Neural progenitor cell (in vitro differentiated cells): ENCODE data around the gene FCAMR. TPM values are rescaled to one million over a fixed set of nuclear protein-coding genes. Genes with fewer than 3 reads are reported as not detected.
"Not testable (repeated sequence)": the region's sequence is repeated elsewhere in the genome, so short reads cannot be mapped to it uniquely, and the experiment has no call there.

Experiments
- DNase-seq: peaks from one replicate; pipeline ENCODE4 v3.0.0-alpha.2; 2016; ENCODE audit warnings: low spot score
- H2AFZ ChIP-seq: fragments of 200-600 bp; sonication (generic); replicated peaks from 2 replicates; pipeline ENCODE4 v1.6.1; 2016; ENCODE audit warnings: antibody characterized with exemption
- H3F3A ChIP-seq: fragments of 200-600 bp; sonication (generic); 2 replicates; pipeline ENCODE4 v1.6.1; 2016; ENCODE audit warnings: antibody characterized with exemption, low read depth
- H3K27ac ChIP-seq: fragments of 200-600 bp; sonication (generic); 2 replicates; pipeline ENCODE4 v1.5.1; 2016; ENCODE audit warnings: mild to moderate bottlenecking
- H3K27me3 ChIP-seq: fragments of 200-600 bp; sonication (generic); 2 replicates; pipeline ENCODE4 v1.6.1; 2016; ENCODE audit warnings: mild to moderate bottlenecking, moderate library complexity
- H3K36me3 ChIP-seq: fragments of 200-600 bp; sonication (generic); 2 replicates; pipeline ENCODE4 v1.5.1; 2016
- H3K4me1 ChIP-seq: fragments of 200-600 bp; sonication (generic); 2 replicates; pipeline ENCODE4 v1.6.1; 2016; ENCODE audit warnings: mixed run types
- H3K4me2 ChIP-seq: fragments of 200-600 bp; sonication (generic); 2 replicates; pipeline ENCODE4 v1.6.1; 2016
- H3K4me3 ChIP-seq: fragments of 200-600 bp; sonication (generic); 2 replicates; pipeline ENCODE4 v1.5.1; 2016
- H3K79me2 ChIP-seq: fragments of 200-600 bp; sonication (generic); 2 replicates; pipeline ENCODE4 v1.6.1; 2016; ENCODE audit warnings: low read depth
- H3K9ac ChIP-seq: fragments of 200-600 bp; sonication (generic); 2 replicates; pipeline ENCODE4 v1.6.1; 2016
- H3K9me3 ChIP-seq: fragments of 200-600 bp; sonication (generic); 2 replicates; pipeline ENCODE4 v1.5.1; 2016; ENCODE audit warnings: low read depth
- H4K20me1 ChIP-seq: fragments of 200-600 bp; sonication (generic); 2 replicates; pipeline ENCODE4 v1.6.1; 2016; ENCODE audit warnings: low read depth
- H3K27ac Mint-ChIP-seq: 3 replicates; pipeline ENCODE4 v1.8.0; 2021; ENCODE audit warnings: mixed read lengths
- H3K27me3 Mint-ChIP-seq: 2 replicates; pipeline ENCODE4 v1.8.0; 2022; ENCODE audit warnings: low read depth, mild to moderate bottlenecking, inconsistent platforms, moderate library complexity, mixed read lengths; ENCODE audit not compliant: insufficient read depth
- H3K36me3 Mint-ChIP-seq: 3 replicates; pipeline ENCODE4 v1.8.0; 2021; ENCODE audit warnings: mixed read lengths
- H3K4me1 Mint-ChIP-seq: 3 replicates; pipeline ENCODE4 v1.8.0; 2021; ENCODE audit warnings: mixed read lengths
- H3K4me3 Mint-ChIP-seq: 3 replicates; pipeline ENCODE4 v1.8.0; 2021; ENCODE audit warnings: mild to moderate bottlenecking, moderate library complexity, mixed read lengths
- H3K9me3 Mint-ChIP-seq: 3 replicates; pipeline ENCODE4 v1.8.0; 2020; ENCODE audit warnings: mixed read lengths
- EZH2 ChIP-seq: fragments of 200-600 bp; sonication (generic); IDR thresholded peaks from 2 replicates; pipeline ENCODE4 v1.6.1; 2017; ENCODE audit warnings: antibody characterized with exemption, mild to moderate bottlenecking, moderate library complexity
- EZH2phosphoT487 ChIP-seq: fragments of 200-600 bp; sonication (generic); IDR thresholded peaks from 2 replicates; pipeline ENCODE4 v1.6.1; 2017; ENCODE audit warnings: antibody characterized with exemption
- total RNA-seq: library from RNA; depleted of rRNA; stranded (reverse); fragments of >200 nt; gene quantifications from 2 replicates; pipeline ENCODE4 v1.2.3, GENCODE V29; 2015; ENCODE audit warnings: low replicate concordance
- TF ChIP-seq, protein P1 (sequence below): fragments of 200-600 bp; sonication (generic); IDR thresholded peaks from 2 replicates; pipeline ENCODE4 v1.5.1; 2017; ENCODE audit warnings: antibody characterized with exemption, mild to moderate bottlenecking

FCAMR gene
- total RNA-seq, 1 donor from 2014 or later, result not detected

DNA sequence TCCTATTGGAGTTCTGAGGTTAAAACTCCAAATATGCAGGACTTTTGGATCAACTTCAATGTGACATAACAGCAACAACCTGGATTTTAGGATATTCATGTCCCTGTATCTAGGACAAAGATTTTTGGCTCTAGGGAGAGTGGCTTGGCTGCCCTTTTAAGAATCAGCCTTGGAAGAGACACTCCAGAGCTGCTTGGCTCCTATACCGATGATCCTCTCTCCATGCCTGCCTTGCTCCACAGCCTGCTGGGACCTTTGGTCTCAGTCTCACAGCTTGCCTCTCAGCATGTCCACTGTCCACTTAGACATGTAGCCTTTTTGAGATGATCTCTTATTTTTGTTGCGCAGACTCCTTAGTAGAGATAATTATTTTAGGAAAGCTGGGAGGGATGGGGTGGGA, 44.0 kb downstream of the FCAMR start:
- Histone ChIP-seq H3K27ac (no peak overlapping the region), H3K4me3 (no peak overlapping the region), H3K9me3 (no peaks in the 10 kb centered on the region), H2AFZ (no peak overlapping the region), H3K9ac (no peak overlapping the region), H3K4me1 (no peaks in the 10 kb centered on the region), H3K27me3 (no peaks in the 10 kb centered on the region), H4K20me1 (no peaks in the 10 kb centered on the region), H3F3A (no peaks in the 10 kb centered on the region), H3K4me2 (no peak overlapping the region), H3K79me2 (no peaks in the 10 kb centered on the region), H3K36me3 (no peaks in the 10 kb centered on the region)
- no peaks in the 10 kb centered on the region for H3K27me3 Mint-ChIP-seq
- no peaks in the 10 kb centered on the region for H3K36me3 Mint-ChIP-seq
- no peaks in the 10 kb centered on the region for H3K9me3 Mint-ChIP-seq
- no peak overlapping the region for H3K4me3 Mint-ChIP-seq
- no peaks in the 10 kb centered on the region for H3K4me1 Mint-ChIP-seq
- no peak overlapping the region for H3K27ac Mint-ChIP-seq
- TF ChIP-seq EZH2phosphoT487 (no peak), EZH2 (no peak)
- TF ChIP-seq, protein P1, sequence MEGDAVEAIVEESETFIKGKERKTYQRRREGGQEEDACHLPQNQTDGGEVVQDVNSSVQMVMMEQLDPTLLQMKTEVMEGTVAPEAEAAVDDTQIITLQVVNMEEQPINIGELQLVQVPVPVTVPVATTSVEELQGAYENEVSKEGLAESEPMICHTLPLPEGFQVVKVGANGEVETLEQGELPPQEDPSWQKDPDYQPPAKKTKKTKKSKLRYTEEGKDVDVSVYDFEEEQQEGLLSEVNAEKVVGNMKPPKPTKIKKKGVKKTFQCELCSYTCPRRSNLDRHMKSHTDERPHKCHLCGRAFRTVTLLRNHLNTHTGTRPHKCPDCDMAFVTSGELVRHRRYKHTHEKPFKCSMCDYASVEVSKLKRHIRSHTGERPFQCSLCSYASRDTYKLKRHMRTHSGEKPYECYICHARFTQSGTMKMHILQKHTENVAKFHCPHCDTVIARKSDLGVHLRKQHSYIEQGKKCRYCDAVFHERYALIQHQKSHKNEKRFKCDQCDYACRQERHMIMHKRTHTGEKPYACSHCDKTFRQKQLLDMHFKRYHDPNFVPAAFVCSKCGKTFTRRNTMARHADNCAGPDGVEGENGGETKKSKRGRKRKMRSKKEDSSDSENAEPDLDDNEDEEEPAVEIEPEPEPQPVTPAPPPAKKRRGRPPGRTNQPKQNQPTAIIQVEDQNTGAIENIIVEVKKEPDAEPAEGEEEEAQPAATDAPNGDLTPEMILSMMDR, result no peak
- no peak for DNase-seq

DNA sequence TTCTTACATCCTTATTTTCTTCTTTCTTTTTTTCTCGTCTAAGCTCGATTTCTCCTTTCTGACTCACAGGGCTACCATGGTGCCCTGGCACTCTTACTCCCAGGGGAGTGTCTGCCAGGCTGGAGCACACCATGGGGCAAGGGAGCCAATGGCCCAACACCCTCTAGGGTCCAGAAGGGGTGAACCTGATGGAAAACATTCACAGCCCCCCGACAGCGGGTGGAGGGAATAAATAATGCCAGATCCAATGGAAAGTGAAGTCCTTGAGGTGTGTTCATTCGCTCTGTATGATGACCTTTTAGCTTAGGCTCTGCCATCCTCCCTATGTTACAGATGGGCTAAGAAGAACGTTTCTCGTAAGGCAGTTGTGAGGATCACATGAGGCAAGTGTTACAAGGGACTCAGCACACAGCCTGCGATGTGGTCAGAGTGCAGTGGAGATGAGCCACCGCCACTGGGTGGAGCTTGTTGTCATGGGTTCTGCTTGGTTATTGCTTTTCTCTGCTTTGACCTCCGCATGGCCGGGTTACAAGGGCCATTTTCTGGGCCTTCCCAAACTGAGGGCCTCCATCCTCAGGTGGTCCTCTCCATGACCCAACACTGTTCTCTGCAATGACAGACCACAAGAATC, 45.0 kb downstream of the FCAMR start:
- DNase-seq, result no peak
- no peaks in the 10 kb centered on the region for H3K36me3 Mint-ChIP-seq
- peaks cover 3% of the 10 kb centered on the region for H3K27me3 Mint-ChIP-seq
- no peak overlapping the region for H2AFZ ChIP-seq
- no peaks in the 10 kb centered on the region for H3K36me3 ChIP-seq
- no peak overlapping the region for H3K4me3 ChIP-seq
- no peaks in the 10 kb centered on the region for H3K4me1 Mint-ChIP-seq
- no peaks in the 10 kb centered on the region for H3K27me3 ChIP-seq
- no peaks in the 10 kb centered on the region for H3K79me2 ChIP-seq
- no peak overlapping the region for H3K4me2 ChIP-seq
- no peak for TF ChIP-seq EZH2
- TF ChIP-seq, protein P1, result peak; percentile 4
- no peaks in the 10 kb centered on the region for H3K9me3 Mint-ChIP-seq
- no peak overlapping the region for H3K27ac Mint-ChIP-seq
- no peaks in the 10 kb centered on the region for H4K20me1 ChIP-seq
- H3K9ac ChIP-seq, result no peak overlapping the region
- H3F3A ChIP-seq, result no peaks in the 10 kb centered on the region
- H3K4me1 ChIP-seq, result no peaks in the 10 kb centered on the region
- H3K4me3 Mint-ChIP-seq, result no peak overlapping the region
- no peaks in the 10 kb centered on the region for H3K9me3 ChIP-seq
- no peak overlapping the region for H3K27ac ChIP-seq

DNA sequence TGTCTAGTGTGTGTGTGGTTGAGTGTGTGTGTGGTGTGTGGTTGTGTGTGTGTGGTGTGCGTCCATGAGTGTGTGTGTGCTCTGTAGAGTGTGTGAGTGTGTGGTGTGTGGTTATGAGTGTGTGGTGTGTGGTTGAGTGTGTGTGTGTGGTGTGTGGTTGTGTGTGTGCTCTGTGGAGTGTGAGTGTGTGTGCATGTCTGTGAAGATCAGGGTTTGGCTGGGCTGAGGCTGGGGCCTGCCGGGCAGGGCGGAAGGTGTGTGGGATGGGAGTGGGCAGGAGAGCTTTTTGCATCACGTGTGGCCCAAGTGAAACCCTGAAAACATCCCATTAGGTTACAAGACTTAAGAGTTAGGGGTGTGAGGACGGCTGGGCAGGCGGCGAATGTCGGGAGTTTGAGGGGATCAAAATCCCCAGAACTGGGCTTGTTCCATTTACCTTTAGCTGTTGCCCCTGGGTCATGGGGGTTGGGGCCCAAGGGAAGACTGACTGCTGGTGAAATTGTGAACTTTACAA, 45.6 kb downstream of the FCAMR start:
- H3K27ac ChIP-seq, result no peak overlapping the region
- no peaks in the 10 kb centered on the region for H3K27me3 ChIP-seq
- Mint-ChIP-seq H3K4me3 (no peak overlapping the region), H3K27me3 (peaks cover 3% of the 10 kb centered on the region), H3K9me3 (no peaks in the 10 kb centered on the region), H3K27ac (no peak overlapping the region), H3K4me1 (no peaks in the 10 kb centered on the region), H3K36me3 (no peaks in the 10 kb centered on the region)
- H3F3A ChIP-seq, result no peaks in the 10 kb centered on the region
- no peaks in the 10 kb centered on the region for H3K79me2 ChIP-seq
- no peak for DNase-seq
- H3K36me3 ChIP-seq, result no peaks in the 10 kb centered on the region
- H4K20me1 ChIP-seq, result no peaks in the 10 kb centered on the region
- no peak overlapping the region for H3K4me2 ChIP-seq
- TF ChIP-seq EZH2, result no peak
- TF ChIP-seq, protein P1, result no peak
- TF ChIP-seq EZH2phosphoT487, result no peak
- no peak overlapping the region for H3K4me3 ChIP-seq
- H2AFZ ChIP-seq, result no peak overlapping the region
- H3K4me1 ChIP-seq, result no peaks in the 10 kb centered on the region
- no peak overlapping the region for H3K9ac ChIP-seq
- no peaks in the 10 kb centered on the region for H3K9me3 ChIP-seq

DNA sequence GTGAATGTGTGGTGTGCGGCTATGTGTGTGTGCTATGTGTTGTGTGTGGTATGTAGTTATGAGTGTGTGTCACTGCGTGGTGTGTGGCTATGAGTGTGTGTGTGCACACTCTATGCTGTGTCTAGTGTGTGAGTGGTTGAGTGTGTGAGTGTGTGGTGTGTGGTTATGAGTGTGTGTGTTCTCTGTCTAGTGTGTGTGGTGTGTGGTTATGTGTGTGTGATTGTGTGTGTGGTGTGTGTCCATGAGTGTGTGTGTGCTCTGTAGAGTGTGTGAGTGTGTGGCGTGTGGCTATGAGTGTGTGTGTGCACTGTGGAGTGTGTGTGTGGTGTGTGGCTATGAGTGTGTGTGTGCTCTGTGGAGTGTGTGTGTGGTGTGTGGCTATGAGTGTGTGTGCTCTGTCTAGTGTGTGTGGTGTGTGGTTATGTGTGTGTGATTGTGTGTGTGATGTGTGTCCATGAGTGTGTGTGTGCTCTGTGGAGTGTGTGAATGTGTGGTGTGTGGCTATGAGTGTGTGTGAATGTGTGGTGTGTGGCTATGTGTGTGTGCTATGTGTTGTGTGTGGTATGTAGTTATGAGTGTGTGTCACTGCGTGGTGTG, 46.2 kb downstream of the FCAMR start:
- H3K36me3 Mint-ChIP-seq, H3K4me1 ChIP-seq, H3K9me3 ChIP-seq, DNase-seq, H3K27ac ChIP-seq, H4K20me1 ChIP-seq, H3K27ac Mint-ChIP-seq, H3K4me2 ChIP-seq, H3K4me1 Mint-ChIP-seq, H3K79me2 ChIP-seq, H3K9ac ChIP-seq, H2AFZ ChIP-seq, H3K4me3 ChIP-seq, H3F3A ChIP-seq, H3K9me3 Mint-ChIP-seq, H3K36me3 ChIP-seq, H3K4me3 Mint-ChIP-seq, H3K27me3 Mint-ChIP-seq, H3K27me3 ChIP-seq: not testable (repeated sequence)
